NCI-H526 (cell line): ENCODE data around the gene AQP2.

Source experiments
- DNase-seq, 2 experiments: peaks; one replicate each; lab custom pipeline; 2025; lab: John Stamatoyannopoulos, UW

Gene AQP2

DNA sequence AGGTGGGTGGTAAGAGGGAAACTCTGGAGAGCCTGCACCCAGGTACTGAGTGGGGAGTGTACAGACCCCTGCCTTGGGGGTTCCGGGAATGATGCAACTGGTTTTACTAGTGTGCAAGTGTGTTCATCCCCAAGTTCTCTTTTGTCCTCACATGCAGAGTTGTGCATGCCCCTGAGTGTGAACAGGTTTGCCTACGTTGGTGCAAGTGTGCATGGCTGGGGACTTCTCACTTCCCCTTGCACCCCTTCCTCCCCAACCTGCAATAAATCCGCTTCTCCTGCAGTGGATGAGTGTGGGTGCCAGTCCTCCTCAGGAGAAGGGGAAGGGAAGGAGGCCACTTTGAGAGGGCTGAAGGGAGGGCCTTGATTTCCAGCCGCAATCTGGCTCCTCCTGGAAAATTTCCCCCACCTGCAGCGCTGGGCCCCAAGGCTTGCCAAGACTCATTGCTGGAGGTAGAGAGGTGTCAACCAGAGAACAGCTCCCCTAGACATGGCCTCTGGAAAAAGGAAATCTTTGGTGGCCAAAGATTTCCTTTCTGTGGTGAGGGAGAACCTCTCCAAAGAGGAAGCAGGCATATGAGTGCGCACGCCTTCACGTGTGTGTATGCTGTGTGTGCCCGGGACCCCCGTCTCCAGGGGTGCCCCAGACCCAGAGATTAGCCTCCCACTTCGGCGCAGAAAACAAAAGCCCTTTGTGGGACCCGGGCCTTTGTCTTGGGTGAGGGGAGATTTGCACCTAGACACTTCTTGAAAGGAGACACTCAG, 5.5 kb downstream of the AQP2 start:
- no peak for DNase-seq

DNA sequence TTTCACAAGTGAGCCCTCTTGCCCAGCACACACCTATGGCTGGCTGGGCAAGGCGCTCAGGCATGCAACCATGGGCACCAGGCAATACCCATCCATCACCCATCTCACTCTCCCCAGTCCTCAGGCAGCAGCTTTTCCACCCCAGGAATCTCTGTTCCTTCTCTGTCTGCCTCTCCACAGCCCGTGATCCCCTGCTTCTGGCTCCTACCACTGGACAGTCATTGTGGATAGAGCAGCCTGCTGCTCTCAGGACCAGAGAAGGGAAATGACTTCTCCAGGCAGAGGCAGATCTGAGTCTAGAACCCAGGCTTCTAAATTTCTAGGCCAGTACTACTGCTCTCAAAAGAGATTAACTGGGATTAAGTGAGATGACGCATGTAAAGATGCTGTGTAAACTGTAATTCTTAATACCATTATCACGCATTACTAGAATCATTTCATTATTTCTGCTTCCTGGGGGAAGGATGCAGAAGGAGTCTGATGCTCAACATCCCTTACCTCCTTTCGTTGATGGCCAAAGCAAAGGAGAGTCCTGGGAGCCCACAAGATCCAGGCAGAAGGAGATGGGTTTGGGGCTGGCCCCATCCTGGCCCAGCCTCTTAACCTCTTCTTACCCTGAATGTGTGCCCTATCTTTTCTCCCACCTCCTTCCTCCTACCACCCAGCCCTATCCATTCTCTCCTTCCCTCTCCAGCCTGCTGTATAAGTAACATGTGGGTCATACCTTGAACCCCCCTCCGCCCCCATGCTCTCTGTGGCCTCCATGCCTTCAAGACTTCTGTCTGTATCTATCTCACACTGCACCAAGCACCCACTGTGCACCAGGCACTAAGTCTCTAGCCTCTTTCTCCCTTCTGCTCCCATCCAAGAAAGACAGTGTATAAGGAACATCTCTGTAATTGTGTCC, 6.4 kb downstream of the AQP2 start:
- no peak for DNase-seq

DNA sequence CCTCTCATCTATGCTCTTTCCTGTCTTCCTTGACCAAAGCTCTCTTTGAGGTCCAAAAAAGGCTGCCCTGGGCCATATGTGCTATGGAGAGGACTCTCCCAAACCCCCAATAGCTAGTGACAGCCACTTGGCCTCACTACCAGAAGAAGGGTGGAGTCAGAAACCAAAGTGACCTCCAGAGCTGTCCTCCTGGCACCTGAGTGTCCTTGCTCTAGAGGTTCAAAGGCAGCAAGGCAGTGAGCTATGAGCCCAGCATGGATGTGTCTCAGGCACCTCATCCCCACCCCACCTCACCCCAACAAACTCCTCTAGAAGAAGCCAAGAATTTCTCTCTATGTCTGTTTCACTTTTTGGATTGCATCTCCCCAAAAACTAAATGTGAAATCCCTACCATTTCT, 7.0 kb downstream of the AQP2 start:
- DNase-seq: no peak

GRCh38 chr12:49959685-49960473, 9.3 kb downstream of the AQP2 start:
- DNase-seq: peak in 1 of 2 experiments; percentile 44

DNA sequence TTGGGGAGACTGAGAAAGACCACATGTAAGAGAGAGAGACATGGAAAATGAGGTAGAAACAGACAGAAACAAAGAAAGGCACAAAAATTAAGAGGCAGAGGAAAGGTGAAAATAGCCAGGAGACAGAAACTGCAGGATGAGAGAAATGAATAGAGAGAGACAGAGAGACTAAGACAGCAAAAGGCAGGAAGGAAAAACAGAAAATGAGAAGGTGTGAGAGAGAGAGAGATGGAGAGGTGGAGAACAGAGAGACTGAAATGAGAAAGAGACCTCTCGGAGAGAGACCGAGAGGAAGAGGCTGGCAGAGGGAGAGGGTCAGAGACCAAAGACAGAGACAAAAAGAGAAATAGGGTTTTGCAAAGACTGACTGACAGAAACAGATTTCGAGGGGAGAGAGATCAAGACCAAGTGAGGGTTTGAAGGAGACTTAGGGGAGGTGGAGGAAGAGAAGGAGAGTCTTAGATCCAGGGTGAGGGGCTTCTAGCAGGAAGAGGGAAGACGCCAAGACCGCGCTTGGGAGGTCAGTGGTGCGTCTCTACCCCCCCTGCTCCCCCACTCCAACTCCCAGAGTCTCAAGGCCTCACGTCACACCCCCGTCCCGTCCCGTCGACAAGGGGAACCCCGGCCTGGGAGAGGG, 10.1 kb downstream of the AQP2 start:
- DNase-seq: no peak

DNA sequence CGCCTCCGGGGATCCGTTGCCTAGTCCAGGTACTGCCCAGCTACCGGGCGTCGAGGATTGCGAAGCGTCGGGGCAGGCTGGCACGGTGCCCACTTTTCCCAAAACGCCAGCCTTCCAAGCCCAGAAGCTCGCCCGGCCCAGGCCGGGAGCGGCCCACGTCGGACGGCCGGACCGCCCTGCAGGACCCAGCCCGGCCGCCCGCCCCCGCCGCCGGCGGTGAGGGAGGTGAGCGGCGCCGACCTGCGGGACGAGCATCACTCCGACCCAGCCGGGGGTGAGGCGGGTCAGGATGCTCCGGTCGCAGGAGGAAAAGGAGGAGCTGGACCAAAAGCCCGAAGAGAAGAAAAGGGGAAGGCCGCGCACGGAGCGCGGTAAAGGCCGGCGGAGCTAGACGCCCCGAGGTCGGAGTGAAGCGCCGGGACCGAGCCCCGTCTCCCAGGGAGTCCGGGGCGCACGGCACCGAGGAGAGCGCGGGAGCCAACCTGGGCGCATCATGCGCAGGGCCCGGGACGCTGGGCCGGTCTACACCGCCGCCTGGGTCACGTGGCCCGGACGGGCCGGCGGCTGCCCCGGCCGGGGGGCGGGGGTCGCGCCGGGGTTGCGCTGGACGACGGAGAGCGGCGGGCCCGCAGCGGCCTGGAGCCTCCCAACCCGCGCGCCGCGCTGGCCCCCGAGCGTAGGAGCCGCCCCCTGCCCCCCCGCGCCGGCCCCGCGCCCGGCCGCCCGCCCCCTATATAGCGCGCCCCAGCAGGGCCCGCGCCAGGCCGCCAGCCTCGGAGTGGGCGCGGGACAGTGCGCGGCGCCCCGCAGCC, 10.8 kb downstream of the AQP2 start, which contains the start of gene AQP5:
AQP5 (plus strand) TSS at position 762 of the 812 bp plus-strand sequence. CDS start 146 bp downstream, outside the sequence.
- peak in 1 of 2 experiments; percentile 29 for DNase-seq

DNA sequence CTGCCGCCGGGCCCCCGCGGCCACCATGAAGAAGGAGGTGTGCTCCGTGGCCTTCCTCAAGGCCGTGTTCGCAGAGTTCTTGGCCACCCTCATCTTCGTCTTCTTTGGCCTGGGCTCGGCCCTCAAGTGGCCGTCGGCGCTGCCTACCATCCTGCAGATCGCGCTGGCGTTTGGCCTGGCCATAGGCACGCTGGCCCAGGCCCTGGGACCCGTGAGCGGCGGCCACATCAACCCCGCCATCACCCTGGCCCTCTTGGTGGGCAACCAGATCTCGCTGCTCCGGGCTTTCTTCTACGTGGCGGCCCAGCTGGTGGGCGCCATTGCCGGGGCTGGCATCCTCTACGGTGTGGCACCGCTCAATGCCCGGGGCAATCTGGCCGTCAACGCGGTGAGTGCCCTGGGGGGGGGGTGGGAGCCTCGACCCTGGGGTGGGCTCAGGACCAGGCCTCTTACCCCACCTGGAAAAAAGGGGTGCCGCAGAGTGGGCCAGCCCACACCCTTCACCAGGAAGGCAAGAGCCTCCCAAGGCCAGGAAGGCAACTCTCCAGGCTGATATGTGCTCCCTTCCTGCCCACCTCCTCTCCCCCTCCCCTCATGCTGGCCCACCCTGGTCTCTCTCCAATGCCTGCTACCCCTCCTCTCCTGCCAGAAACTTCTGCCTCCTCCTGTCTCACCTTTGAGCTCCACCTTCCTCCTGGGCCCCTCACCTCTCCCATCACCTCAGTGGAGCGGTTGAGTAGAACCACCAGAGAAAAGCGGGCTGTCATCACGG, 11.6 kb downstream of the AQP2 start:
- no peak for DNase-seq

DNA sequence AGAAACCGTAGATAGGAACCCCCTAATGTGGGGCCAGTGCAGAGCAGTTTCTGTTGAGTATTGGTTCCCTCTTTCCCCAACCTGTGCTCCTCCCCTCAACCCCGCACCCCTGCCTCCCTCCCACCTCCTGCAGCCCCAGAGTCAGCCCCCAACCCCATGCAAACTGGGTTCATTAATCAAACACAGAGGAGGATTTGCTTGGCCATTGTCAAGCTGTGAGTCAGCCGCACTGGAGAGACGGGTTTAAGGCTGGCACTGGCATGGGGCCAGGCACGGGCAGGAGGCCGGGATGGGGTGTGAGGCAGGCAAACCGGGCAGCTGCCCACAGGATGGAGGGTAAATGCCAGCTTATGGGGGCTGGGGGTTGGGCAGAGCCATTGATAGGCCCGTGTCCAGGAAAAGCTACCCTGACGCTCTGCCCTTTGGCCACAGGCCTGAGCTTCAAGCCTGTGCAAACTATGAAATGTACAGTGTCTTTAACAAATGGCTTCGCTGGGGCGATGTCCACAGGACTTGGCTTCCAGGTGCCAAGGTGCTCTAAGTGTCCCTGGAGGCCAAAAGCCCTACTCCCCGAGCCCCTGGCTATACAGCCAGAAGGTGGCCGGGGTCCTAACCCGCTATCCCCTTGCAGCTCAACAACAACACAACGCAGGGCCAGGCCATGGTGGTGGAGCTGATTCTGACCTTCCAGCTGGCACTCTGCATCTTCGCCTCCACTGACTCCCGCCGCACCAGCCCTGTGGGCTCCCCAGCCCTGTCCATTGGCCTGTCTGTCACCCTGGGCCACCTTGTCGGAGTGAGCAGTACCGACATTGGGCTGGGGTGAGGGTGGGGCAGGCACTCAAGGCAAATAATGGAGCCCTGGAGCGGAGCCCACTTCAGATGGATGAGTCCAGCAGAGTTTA, 12.6 kb downstream of the AQP2 start:
- DNase-seq: peak; percentile 12 to 47

GRCh38 chr12:49963976-49964815, 13.7 kb downstream of the AQP2 start:
- no peak for DNase-seq

- DNase-seq: no peak
Observed at GRCh38 chr12:49964849-49965624, 14.5 kb downstream of the AQP2 start.

DNA sequence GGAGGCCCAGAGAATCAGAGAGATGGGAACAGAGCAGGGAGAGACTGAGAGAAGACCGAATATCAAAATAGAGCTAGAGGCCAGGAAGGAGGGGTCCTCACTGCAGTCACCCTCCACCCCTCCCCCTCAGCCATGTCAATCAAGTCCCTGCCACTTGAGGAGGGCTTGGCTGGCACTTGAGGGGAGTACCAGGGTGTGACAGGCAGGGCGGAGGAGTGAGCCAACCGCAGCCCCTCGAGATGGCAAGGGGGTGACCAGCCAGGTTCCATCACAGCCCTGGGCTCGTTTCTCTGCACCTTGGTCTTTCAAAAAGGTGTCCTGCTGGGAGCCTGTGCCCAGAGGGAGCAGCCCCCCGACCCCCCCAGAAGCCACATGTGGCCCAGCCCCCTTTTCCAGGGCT, 15.3 kb downstream of the AQP2 start:
- no peak for DNase-seq

- DNase-seq: no peak
Observed at GRCh38 chr12:49966511-49967041, 16.0 kb downstream of the AQP2 start.

DNA sequence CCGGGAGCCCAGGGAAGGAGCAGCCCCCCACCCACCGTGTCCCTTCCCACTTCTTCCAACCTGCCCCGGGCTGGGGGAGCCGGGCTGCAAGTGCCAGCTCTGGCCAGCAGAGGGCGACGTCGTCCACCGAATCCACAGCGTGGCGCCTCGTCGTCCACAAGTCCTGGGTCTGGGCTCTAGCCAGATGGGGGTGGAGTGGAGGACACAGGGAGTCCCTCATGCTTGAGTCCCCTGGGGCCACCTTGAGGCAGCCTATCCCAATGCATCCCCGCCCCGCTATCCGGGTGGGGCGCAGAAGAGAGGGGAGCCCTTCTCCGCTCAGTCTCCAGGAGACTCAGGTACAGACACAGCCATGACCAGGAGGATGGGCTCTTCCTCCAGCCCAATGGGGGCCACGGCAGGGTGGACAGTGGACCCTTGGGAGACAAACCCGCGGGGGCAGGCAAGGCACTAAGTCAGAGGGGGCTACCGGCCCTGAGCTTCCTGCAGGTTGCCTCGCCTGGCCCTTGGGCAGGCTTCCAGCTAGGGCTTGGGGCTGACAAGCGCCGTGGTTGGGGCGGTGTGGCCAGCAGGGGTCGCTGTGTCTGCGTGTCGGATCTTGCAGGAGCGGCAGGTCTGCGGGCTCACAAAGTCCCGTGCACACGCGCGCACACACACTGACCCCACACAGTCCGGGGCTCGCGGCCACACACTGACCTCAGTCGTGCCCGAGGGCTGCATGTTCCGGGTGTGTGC, 16.7 kb downstream of the AQP2 start:
- DNase-seq: peak; percentile 79 to 90

- peak in 1 of 2 experiments; percentile 73 for DNase-seq
Observed at GRCh38 chr12:49967777-49968250, 17.3 kb downstream of the AQP2 start.

DNA sequence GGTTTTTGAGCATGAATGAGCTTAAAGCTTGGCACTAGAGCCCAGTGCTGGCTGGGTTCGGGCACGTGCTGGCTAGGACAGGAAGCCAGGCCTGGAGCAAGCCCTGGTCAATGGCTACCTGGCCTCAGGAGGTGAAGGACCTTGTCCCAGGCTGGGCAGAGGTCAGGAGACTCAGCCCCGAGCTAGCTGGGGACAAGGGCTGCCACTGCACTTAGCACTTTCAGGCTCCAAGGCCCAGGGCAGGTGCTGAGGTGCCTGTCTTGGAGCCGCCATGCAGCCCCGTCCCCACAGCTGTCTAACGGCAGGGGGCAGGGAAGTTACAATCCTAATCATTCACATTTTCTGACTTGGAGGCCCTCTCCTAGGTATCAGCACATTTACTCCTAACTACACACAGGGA, 17.9 kb downstream of the AQP2 start:
- DNase-seq: no peak

- no peak for DNase-seq
Observed at GRCh38 chr12:49969027-49969426, 18.5 kb downstream of the AQP2 start.
